HCT116 (cell line): ENCODE results near the gene TTLL9. TPM values are rescaled to one million over a fixed set of nuclear protein-coding genes. Genes with fewer than 3 reads are reported as not detected.

Experiments used
- ATAC-seq: fragments of 200-7000 bp; cut with Tn5 transposase; 2 replicates; pipeline ENCODE4 v1.9.1; 2020; ENCODE audit warnings: mild to moderate bottlenecking, moderate library complexity
- Bru-seq: library from RNA; stranded (reverse); fragments of 400-500 nt; gene quantifications from one replicate; lab custom pipeline; 2021; lab: Mats Ljungman, UMichigan
- BruChase-seq, 2 experiments: library from RNA; stranded (reverse); fragments of 400-500 nt; gene quantifications; one replicate each; lab custom pipeline; 2021; lab: Mats Ljungman, UMichigan
- BruUV-seq: library from RNA; stranded (reverse); fragments of 400-500 nt; replicated peaks from 2 replicates; lab custom pipeline; 2021; lab: Mats Ljungman, UMichigan
- CTCF ChIA-PET: fragments of 300-600 bp; sonication (Branson Sonifier 250); formaldehyde crosslinking; loops from one replicate; lab custom pipeline; 2021; ENCODE audit warnings: antibody characterized with exemption; lab: Charles Lee
- POLR2A ChIA-PET: fragments of 300-600, 350-600 bp; sonication (Branson Sonifier 250); formaldehyde crosslinking; loops from one replicate; lab custom pipeline; 2021; ENCODE audit warnings: antibody characterized with exemption; lab: Charles Lee
- RAD21 ChIA-PET, 2 experiments: fragments of 300-600 bp; sonication (Branson Sonifier 250); formaldehyde crosslinking; loops; one replicate each; lab custom pipeline; 2023; ENCODE audit warnings: low total read pairs in 2 of 2; ENCODE audit not compliant: uncharacterized antibody in 2 of 2, unreplicated experiment in 2 of 2, low non-redundant PET in 1 of 2; lab: Charles Lee
- DNase-seq: peaks from one replicate; pipeline ENCODE4 v3.0.0-alpha.2; 2010; ENCODE audit warnings: low read depth, low spot score
- H2AFZ ChIP-seq: fragments of 200-600 bp; shearing (Covaris generic), sonication (generic); 2 replicates; pipeline ENCODE4 v1.6.1; 2017; ENCODE audit warnings: low read depth, mixed run types, mixed read lengths, antibody characterized with exemption, low read length; ENCODE audit not compliant: poor library complexity, severe bottlenecking
- H3K27ac ChIP-seq: 2 replicates; pipeline ENCODE4 v1.5.1; 2012; ENCODE audit warnings: low read depth, low read length
- H3K27me3 ChIP-seq: fragments of 200-600 bp; sonication (generic); 2 replicates; pipeline ENCODE4 v1.6.1; 2016; ENCODE audit warnings: mixed run types, low read length, mixed read lengths; ENCODE audit not compliant: insufficient read depth
- H3K36me3 ChIP-seq, 2 experiments: fragments of 200-500 bp in 1 of 2; fragments of 200-600 bp in 1 of 2; sonication (Bioruptor generic) in 1 of 2; sonication (generic) in 1 of 2; 2 replicates each; pipeline versions ENCODE4 v1.5.1 to v1.6.1; 2014 to 2016; ENCODE audit warnings: low read length in 2 of 2, inconsistent platforms in 1 of 2, mixed read lengths in 1 of 2, mixed run types in 1 of 2; ENCODE audit not compliant: insufficient read depth in 2 of 2, control insufficient read depth in 1 of 2
- H3K4me1 ChIP-seq, 2 experiments: fragments of 200-600 bp in 1 of 2; sonication (generic) in 1 of 2; 2 replicates each; pipeline versions ENCODE4 v1.5.1 to v1.6.1; 2012 to 2017; ENCODE audit warnings: low read length in 2 of 2, inconsistent platforms in 1 of 2, mild to moderate bottlenecking in 1 of 2, mixed read lengths in 1 of 2, mixed run types in 1 of 2, moderate library complexity in 1 of 2; ENCODE audit not compliant: insufficient read depth in 2 of 2, control insufficient read depth in 1 of 2
- H3K4me2 ChIP-seq: fragments of 200-600 bp; sonication (generic); 2 replicates; pipeline ENCODE4 v1.6.1; 2017; ENCODE audit warnings: mixed run types, low read length, mixed read lengths
- H3K4me3 ChIP-seq, 2 experiments: fragments of 200-600 bp in 1 of 2; sonication (generic) in 1 of 2; replicated peaks in 1 of 2; 2 replicates each; pipeline ENCODE4 v1.5.1; 2011 to 2016; ENCODE audit warnings: low read length in 2 of 2, control low read depth in 1 of 2, low read depth in 1 of 2, mild to moderate bottlenecking in 1 of 2, mixed read lengths in 1 of 2, mixed run types in 1 of 2
- H3K79me2 ChIP-seq: fragments of 200-600 bp; sonication (generic); 2 replicates; pipeline ENCODE4 v1.6.1; 2017; ENCODE audit warnings: mild to moderate bottlenecking, mixed run types, low read length, moderate library complexity, mixed read lengths; ENCODE audit not compliant: insufficient read depth
- H3K9ac ChIP-seq: fragments of 200-600 bp; sonication (generic); 2 replicates; pipeline ENCODE4 v1.6.1; 2016; ENCODE audit warnings: low read length, mixed read lengths
- H3K9me2 ChIP-seq: fragments of 200-600 bp; sonication (generic), shearing (Covaris generic); 2 replicates; pipeline ENCODE4 v1.6.1; 2017; ENCODE audit warnings: mixed run types, mild to moderate bottlenecking, moderate library complexity; ENCODE audit not compliant: insufficient read depth
- H3K9me3 ChIP-seq, 2 experiments: fragments of 200-500 bp in 1 of 2; fragments of 200-600 bp in 1 of 2; sonication (Bioruptor generic) in 1 of 2; sonication (generic) in 1 of 2; 2 replicates each; pipeline ENCODE4 v1.6.1; 2014 to 2017; ENCODE audit warnings: low read length in 2 of 2, mixed read lengths in 2 of 2, inconsistent platforms in 1 of 2, low read depth in 1 of 2, mild to moderate bottlenecking in 1 of 2, mixed run types in 1 of 2, moderate library complexity in 1 of 2; ENCODE audit not compliant: control insufficient read depth in 1 of 2, insufficient read depth in 1 of 2
- H4K20me1 ChIP-seq: fragments of 200-600 bp; sonication (generic), shearing (Covaris generic); 2 replicates; pipeline ENCODE4 v1.6.1; 2017; ENCODE audit warnings: mixed run types, mild to moderate bottlenecking, moderate library complexity; ENCODE audit not compliant: insufficient read depth
- ATF3 ChIP-seq: IDR thresholded peaks from 2 replicates; pipeline ENCODE4 v1.6.1; 2012
- CEBPB ChIP-seq: IDR thresholded peaks from 2 replicates; pipeline ENCODE4 v1.6.1; 2012; ENCODE audit warnings: low read depth
- EGR1 ChIP-seq: IDR thresholded peaks from 2 replicates; pipeline ENCODE4 v1.6.1; 2012; ENCODE audit warnings: low read depth
- ELF1 ChIP-seq: IDR thresholded peaks from 2 replicates; pipeline ENCODE4 v1.6.1; 2012; ENCODE audit warnings: low read depth, borderline replicate concordance
- EZH2 ChIP-seq: fragments of 200-600 bp; sonication (generic); IDR thresholded peaks from 2 replicates; pipeline ENCODE4 v1.6.1; 2017; ENCODE audit warnings: antibody characterized with exemption, mixed run types
- FOSL1 ChIP-seq: IDR thresholded peaks from 2 replicates; pipeline ENCODE4 v1.6.1; 2012; ENCODE audit warnings: low read depth
- JUND ChIP-seq: IDR thresholded peaks from 2 replicates; pipeline ENCODE4 v1.6.1; 2012
- RAD21 ChIP-seq: IDR thresholded peaks from 2 replicates; pipeline ENCODE4 v1.6.1; 2012; ENCODE audit warnings: low read depth, mild to moderate bottlenecking
- REST ChIP-seq: IDR thresholded peaks from 2 replicates; pipeline ENCODE4 v1.6.1; 2012; ENCODE audit warnings: low read depth
- SIN3A ChIP-seq: IDR thresholded peaks from 2 replicates; pipeline ENCODE4 v1.6.1; 2012; ENCODE audit warnings: low read depth
- TCF7L2 ChIP-seq: IDR thresholded peaks from 2 replicates; pipeline ENCODE4 v1.7.0; 2011; ENCODE audit warnings: borderline replicate concordance, inconsistent platforms; ENCODE audit not compliant: insufficient read depth, insufficient read length; ENCODE audit errors: extremely low read depth
- ZBTB33 ChIP-seq: IDR thresholded peaks from 2 replicates; pipeline ENCODE4 v1.6.1; 2011; ENCODE audit warnings: mild to moderate bottlenecking, low read length, moderate library complexity; ENCODE audit not compliant: insufficient replicate concordance; ENCODE audit errors: extremely low read depth
- ZFX ChIP-seq: fragments of 450-650 bp; IDR thresholded peaks from 2 replicates; pipeline ENCODE4 v1.6.1; 2017
- ZNF274 ChIP-seq: fragments of 200-500 bp; sonication (Bioruptor generic); IDR thresholded peaks from 2 replicates; pipeline ENCODE4 v1.6.1; 2014; ENCODE audit warnings: mild to moderate bottlenecking, low read depth, low read length, inconsistent platforms
- intact Hi-C: fragments of 100-400 bp; cut with micrococcal nuclease; formaldehyde crosslinking; loops from 2 replicates; pipeline ENCODE4 v1.10.0; 2022
- long read RNA-seq: library from polyadenylated mRNA; unstranded; transcript quantifications from one replicate; pipeline ENCODE4 v2.0.0, GENCODE V29; 2021; ENCODE audit not compliant: unreplicated experiment
- polyA plus RNA-seq: library from polyadenylated mRNA; unstranded; fragments of >200 nt; gene quantifications from 2 replicates; pipeline ENCODE4 v1.2.1, GENCODE V29; 2012; ENCODE audit warnings: missing spikeins
- total RNA-seq: library from RNA; stranded (reverse); gene quantifications from one replicate; pipeline ENCODE4 v1.2.1, GENCODE V29; 2021; ENCODE audit not compliant: unreplicated experiment

Gene TTLL9, protein sequence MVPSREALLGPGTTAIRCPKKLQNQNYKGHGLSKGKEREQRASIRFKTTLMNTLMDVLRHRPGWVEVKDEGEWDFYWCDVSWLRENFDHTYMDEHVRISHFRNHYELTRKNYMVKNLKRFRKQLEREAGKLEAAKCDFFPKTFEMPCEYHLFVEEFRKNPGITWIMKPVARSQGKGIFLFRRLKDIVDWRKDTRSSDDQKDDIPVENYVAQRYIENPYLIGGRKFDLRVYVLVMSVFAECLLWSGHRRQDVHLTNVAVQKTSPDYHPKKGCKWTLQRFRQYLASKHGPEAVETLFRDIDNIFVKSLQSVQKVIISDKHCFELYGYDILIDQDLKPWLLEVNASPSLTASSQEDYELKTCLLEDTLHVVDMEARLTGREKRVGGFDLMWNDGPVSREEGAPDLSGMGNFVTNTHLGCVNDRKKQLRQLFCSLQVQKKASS
- total RNA-seq (not detected), Bru-seq, nascent RNA (percentile 11 among the genes with signal in this experiment), BruChase-seq, experiment 1, labeled RNA remaining after a 6-hour chase (percentile 12 among the genes with signal in this experiment), BruChase-seq, experiment 2, labeled RNA remaining after a 2-hour chase (percentile 15 among the genes with signal in this experiment)
- 0.03 and 0.12 TPM in 2 replicates for polyA plus RNA-seq
- long read RNA-seq: 0 reads

DNA sequence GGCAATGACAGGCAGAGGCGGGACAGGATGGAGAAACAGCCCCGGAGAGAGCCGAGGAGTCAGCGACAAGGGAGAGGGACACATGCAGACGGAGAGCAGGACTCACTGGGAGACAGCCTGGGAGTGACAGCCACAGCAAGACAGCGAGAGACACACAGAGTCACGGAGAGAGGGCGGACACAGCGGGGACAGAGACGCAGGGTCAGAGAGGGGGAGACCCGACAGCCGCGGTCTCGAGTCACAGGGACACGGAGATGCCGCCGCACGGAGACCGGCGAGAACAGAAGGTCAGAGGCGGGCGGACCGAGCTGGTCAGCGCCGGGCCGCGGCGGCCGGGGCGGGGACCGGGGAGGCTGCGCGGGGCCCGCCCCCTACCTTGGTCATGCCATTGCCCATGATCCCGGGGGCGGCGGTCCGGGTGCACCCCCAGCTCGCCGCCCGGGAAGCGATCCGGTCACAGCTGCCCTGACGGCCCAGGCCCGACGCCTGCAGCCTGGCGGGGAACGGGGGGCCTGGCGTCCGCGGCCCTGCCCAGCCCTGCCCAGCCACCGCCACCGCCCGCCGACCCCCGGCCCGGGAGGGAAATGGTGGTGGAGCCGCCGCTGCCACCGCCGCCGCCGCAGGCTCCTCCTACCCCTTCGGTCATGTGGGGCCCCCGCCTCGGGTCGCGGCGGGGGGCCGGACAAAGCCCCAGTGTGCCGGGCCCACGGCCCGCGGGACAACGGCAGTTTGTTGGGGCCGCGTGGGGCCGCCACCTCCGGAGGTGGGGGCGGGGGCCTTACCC, at the start of gene TTLL9, which contains the start of gene DUSP15:
Gene TTLL9, plus strand, starts transcription at position 693 of the 784 bp plus-strand sequence. CDS start 493 bp downstream, outside the sequence.
Gene DUSP15, minus strand, starts transcription at position 586 of the 784 bp plus-strand sequence. Its CDS starts 190 bp downstream, at position 396.
- Histone ChIP-seq H2AFZ (no peak within 1 kb of the TSS), H3K79me2 (no peaks in the 10 kb centered on the region), H3K36me3 (no peaks in the 10 kb centered on the region), H3K9me3 (no peaks in the 10 kb centered on the region), H3K4me2 (no peak within 1 kb of the TSS), H3K9ac (no peak within 1 kb of the TSS), H3K4me3 (no peak within 1 kb of the TSS), H4K20me1 (no peaks in the 10 kb centered on the region), H3K27ac (no peak within 1 kb of the TSS), H3K4me1 (no peaks in the 10 kb centered on the region), H3K9me2 (no peaks in the 10 kb centered on the region), H3K27me3 (no peaks in the 10 kb centered on the region)
- ATAC-seq (no peak), DNase-seq (no peak)
- POLR2A ChIA-PET: no interaction called here
- no peak for TF ChIP-seq ATF3
- no peak for TF ChIP-seq TCF7L2
- TF ChIP-seq CEBPB: no peak
- no peak for TF ChIP-seq ZFX
- no peak for TF ChIP-seq RAD21
- no peak for TF ChIP-seq ELF1
- no peak for TF ChIP-seq FOSL1
- no peak for TF ChIP-seq JUND
- no peak for TF ChIP-seq SIN3A
- TF ChIP-seq ZNF274: no peak
- no peak for TF ChIP-seq EZH2
- TF ChIP-seq EGR1: no peak
- TF ChIP-seq ZBTB33: no peak
- no peak for TF ChIP-seq REST
- intact Hi-C loops: no loop called here
- BruUV-seq: no TSS peak
- CTCF ChIA-PET: no interaction called here
- RAD21 ChIA-PET: no interaction called here
